WTC11 (cell line): ENCODE measurements around the gene VPS4B. TPM values are rescaled to one million over a fixed set of nuclear protein-coding genes. Genes with fewer than 3 reads are reported as not detected.
A peak's percentile ranks its signal among the peaks of the same experiment; 100 is the strongest.

Experiments used
- ATAC-seq: fragments of 200-7000 bp; cut with Tn5 transposase; 2 replicates; pipeline ENCODE4 v1.10.0; 2021; ENCODE audit warnings: mild to moderate bottlenecking, moderate library complexity
- CTCF ChIA-PET: fragments of 300-600 bp; sonication (Branson Sonifier 250); formaldehyde crosslinking; loops from one replicate; lab custom pipeline; 2021; ENCODE audit warnings: antibody characterized with exemption; lab: Charles Lee
- POLR2A ChIA-PET: fragments of 350-600 bp; sonication (Branson Sonifier 250); formaldehyde crosslinking; loops from one replicate; lab custom pipeline; 2021; ENCODE audit warnings: antibody characterized with exemption; lab: Charles Lee
- DNase-seq: peaks from one replicate; pipeline ENCODE4 v3.0.0; 2021; ENCODE audit warnings: low spot score
- H3K27ac Mint-ChIP-seq: 2 replicates; pipeline ENCODE4 v1.8.0; 2021; ENCODE audit warnings: mixed read lengths
- H3K27me3 Mint-ChIP-seq: 2 replicates; pipeline ENCODE4 v1.8.0; 2021; ENCODE audit warnings: low read depth, mild to moderate bottlenecking, moderate library complexity, mixed read lengths
- H3K36me3 Mint-ChIP-seq: 2 replicates; pipeline ENCODE4 v1.8.0; 2021; ENCODE audit warnings: mixed read lengths
- H3K4me1 Mint-ChIP-seq: 2 replicates; pipeline ENCODE4 v1.8.0; 2022; ENCODE audit warnings: mixed read lengths
- H3K4me3 Mint-ChIP-seq: 2 replicates; pipeline ENCODE4 v1.8.0; 2021; ENCODE audit warnings: mild to moderate bottlenecking, moderate library complexity, mixed read lengths
- H3K9me3 Mint-ChIP-seq: 2 replicates; pipeline ENCODE4 v1.8.0; 2021; ENCODE audit warnings: mixed read lengths
- ESRRA ChIP-seq: sonication (generic); formaldehyde crosslinking; IDR thresholded peaks from 2 replicates; pipeline ENCODE4 v1.8.1; 2022; ENCODE audit warnings: mild to moderate bottlenecking, missing genetic modification reagents, borderline replicate concordance
- ETV6 ChIP-seq: sonication (generic); formaldehyde crosslinking; IDR thresholded peaks from 2 replicates; pipeline ENCODE4 v1.8.1; 2022; ENCODE audit warnings: mild to moderate bottlenecking, missing genetic modification reagents
- FOXJ3 ChIP-seq: sonication (generic); formaldehyde crosslinking; IDR thresholded peaks from 2 replicates; pipeline ENCODE4 v1.9.0; 2021; ENCODE audit warnings: missing genetic modification reagents, mild to moderate bottlenecking, borderline replicate concordance
- GRHL2 ChIP-seq: fragments of 250-450 bp; sonication (Bioruptor Pico); IDR thresholded peaks from 2 replicates; pipeline ENCODE4 v1.8.0; 2022; ENCODE audit warnings: mild to moderate bottlenecking, moderate library complexity; ENCODE audit not compliant: insufficient replicate concordance, severe bottlenecking
- GTF2I ChIP-seq: fragments of 250-450 bp; sonication (Bioruptor Pico); conservative IDR thresholded peaks from 2 replicates; pipeline ENCODE4 v1.4.0; 2021; ENCODE audit warnings: mild to moderate bottlenecking
- HMGXB4 ChIP-seq: sonication (generic); formaldehyde crosslinking; IDR thresholded peaks from 2 replicates; pipeline ENCODE4 v1.8.1; 2023; ENCODE audit warnings: mild to moderate bottlenecking, moderate library complexity, missing genetic modification reagents
- JAZF1 ChIP-seq: fragments of 250-450 bp; sonication (Bioruptor Pico); IDR thresholded peaks from 2 replicates; pipeline ENCODE4 v1.9.0; 2021; ENCODE audit warnings: moderate library complexity, mild to moderate bottlenecking, inconsistent platforms
- NFYB ChIP-seq: sonication (generic); formaldehyde crosslinking; conservative IDR thresholded peaks from 2 replicates; pipeline ENCODE4 v1.8.0; 2022; ENCODE audit warnings: low read depth, missing genetic modification reagents
- NR3C1 ChIP-seq: sonication (generic); formaldehyde crosslinking; conservative IDR thresholded peaks from 2 replicates; pipeline ENCODE4 v1.8.1; 2023; ENCODE audit warnings: low read depth, mild to moderate bottlenecking, missing genetic modification reagents
- OVOL2 ChIP-seq: fragments of 250-450 bp; sonication (Bioruptor Pico); IDR thresholded peaks from 2 replicates; pipeline ENCODE4 v1.9.0; 2021; ENCODE audit warnings: mild to moderate bottlenecking, borderline replicate concordance
- PREB ChIP-seq: sonication (generic); formaldehyde crosslinking; IDR thresholded peaks from 2 replicates; pipeline ENCODE4 v1.8.1; 2022; ENCODE audit warnings: mild to moderate bottlenecking, missing genetic modification reagents, moderate library complexity, borderline replicate concordance
- SMAD3 ChIP-seq: sonication (generic); formaldehyde crosslinking; IDR thresholded peaks from 2 replicates; pipeline ENCODE4 v1.8.0; 2022; ENCODE audit warnings: missing genetic modification reagents, mild to moderate bottlenecking, borderline replicate concordance
- SOX15 ChIP-seq: fragments of 250-450 bp; sonication (Bioruptor Pico); IDR thresholded peaks from 2 replicates; pipeline ENCODE4 v1.9.0; 2021; ENCODE audit warnings: mild to moderate bottlenecking
- TEAD1 ChIP-seq: sonication (generic); formaldehyde crosslinking; IDR thresholded peaks from 2 replicates; pipeline ENCODE4 v1.8.0; 2022; ENCODE audit warnings: mild to moderate bottlenecking, missing genetic modification reagents
- ZNF121 ChIP-seq: sonication (generic); formaldehyde crosslinking; IDR thresholded peaks from 2 replicates; pipeline ENCODE4 v1.8.0; 2023; ENCODE audit warnings: missing genetic modification reagents
- ZNF396 ChIP-seq: fragments of 250-450 bp; sonication (Bioruptor Pico); IDR thresholded peaks from 2 replicates; pipeline ENCODE4 v1.8.0; 2021; ENCODE audit warnings: mild to moderate bottlenecking, moderate library complexity, borderline replicate concordance
- total RNA-seq: library from RNA; stranded (reverse); gene quantifications from 3 replicates; pipeline ENCODE4 v1.2.3, GENCODE V29; 2021
- TF ChIP-seq, protein P1 (sequence below): fragments of 250-450 bp; sonication (Bioruptor Pico); IDR thresholded peaks from 2 replicates; pipeline ENCODE4 v1.9.0; 2021; ENCODE audit warnings: mild to moderate bottlenecking
- TF ChIP-seq, protein P2 (sequence below): sonication (generic); formaldehyde crosslinking; IDR thresholded peaks from 2 replicates; pipeline ENCODE4 v1.8.1; 2023; ENCODE audit warnings: mild to moderate bottlenecking, missing genetic modification reagents, borderline replicate concordance
- TF ChIP-seq, protein P3 (sequence below): sonication (generic); formaldehyde crosslinking; IDR thresholded peaks from 2 replicates; pipeline ENCODE4 v1.8.0; 2022; ENCODE audit warnings: mild to moderate bottlenecking, missing genetic modification reagents
- TF ChIP-seq, protein P4 (sequence below): sonication (generic); formaldehyde crosslinking; IDR thresholded peaks from 2 replicates; pipeline ENCODE4 v1.8.0; 2022; ENCODE audit warnings: mild to moderate bottlenecking, missing genetic modification reagents
- TF ChIP-seq, protein P5 (sequence below): sonication (generic); formaldehyde crosslinking; IDR thresholded peaks from 2 replicates; pipeline ENCODE4 v1.8.1; 2022; ENCODE audit warnings: mild to moderate bottlenecking, moderate library complexity, missing genetic modification reagents

The VPS4B gene
- total RNA-seq, 1 experiment from 2014 or later, result 37.8 TPM

DNA sequence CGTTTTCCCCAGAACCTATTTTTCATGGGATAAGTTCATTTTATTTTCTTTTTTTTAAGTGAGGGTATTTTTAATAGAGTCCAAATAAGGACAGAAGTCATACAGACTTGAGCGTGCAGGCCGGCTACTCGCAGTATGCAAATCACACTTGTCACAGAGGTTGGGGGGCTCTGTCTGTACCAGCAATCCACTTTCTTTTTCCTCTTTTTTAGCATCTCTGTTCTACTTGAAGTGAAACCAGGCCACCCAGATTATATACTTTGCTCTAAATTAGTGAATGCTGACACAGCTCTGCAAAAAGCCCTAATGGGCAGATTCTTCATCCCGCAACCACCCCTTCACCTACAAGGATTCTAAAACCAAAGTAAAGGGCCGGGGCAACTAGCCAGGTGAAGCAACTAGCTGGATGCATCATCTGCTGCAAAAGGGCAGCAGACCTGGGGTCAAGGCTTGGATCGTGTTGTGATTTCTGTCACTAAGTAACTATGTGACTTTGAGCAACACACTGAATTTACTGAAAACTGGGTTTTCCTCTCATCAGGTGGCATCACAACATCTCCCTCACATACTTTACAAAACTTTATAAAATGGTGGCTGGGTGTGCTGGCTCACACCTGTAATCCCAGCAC, 73.7 kb downstream of the VPS4B start:
- TF ChIP-seq, protein P1, sequence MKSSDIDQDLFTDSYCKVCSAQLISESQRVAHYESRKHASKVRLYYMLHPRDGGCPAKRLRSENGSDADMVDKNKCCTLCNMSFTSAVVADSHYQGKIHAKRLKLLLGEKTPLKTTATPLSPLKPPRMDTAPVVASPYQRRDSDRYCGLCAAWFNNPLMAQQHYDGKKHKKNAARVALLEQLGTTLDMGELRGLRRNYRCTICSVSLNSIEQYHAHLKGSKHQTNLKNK (CRISPR knock-in tag), result no peak
- TF ChIP-seq ZNF396 (no peak), SMAD3 (CRISPR knock-in tag) (no peak), PREB (no peak), TEAD1 (CRISPR knock-in tag) (no peak), GTF2I (no peak), ETV6 (CRISPR knock-in tag) (no peak), SOX15 (CRISPR knock-in tag) (no peak), GRHL2 (CRISPR knock-in tag) (no peak), OVOL2 (CRISPR knock-in tag) (no peak)
- TF ChIP-seq, all 79 proteins: peak for 0
- H3K4me3 Mint-ChIP-seq, result no peak overlapping the region
- H3K27ac Mint-ChIP-seq, result no peak overlapping the region
- ChIA-PET POLR2A (interaction anchor here (0.6 kb wide), 1 partner anchor 711 kb away, joined by 3 read pairs; no protein-coding TSS in a partner anchor), CTCF (no interaction called here)
- no peak for DNase-seq
- no peaks in the 10 kb centered on the region for H3K27me3 Mint-ChIP-seq
- H3K4me1 Mint-ChIP-seq, result no peaks in the 10 kb centered on the region
- H3K36me3 Mint-ChIP-seq, result peaks cover 61% of the 10 kb centered on the region
- no peaks in the 10 kb centered on the region for H3K9me3 Mint-ChIP-seq
- ATAC-seq, result no peak

DNA sequence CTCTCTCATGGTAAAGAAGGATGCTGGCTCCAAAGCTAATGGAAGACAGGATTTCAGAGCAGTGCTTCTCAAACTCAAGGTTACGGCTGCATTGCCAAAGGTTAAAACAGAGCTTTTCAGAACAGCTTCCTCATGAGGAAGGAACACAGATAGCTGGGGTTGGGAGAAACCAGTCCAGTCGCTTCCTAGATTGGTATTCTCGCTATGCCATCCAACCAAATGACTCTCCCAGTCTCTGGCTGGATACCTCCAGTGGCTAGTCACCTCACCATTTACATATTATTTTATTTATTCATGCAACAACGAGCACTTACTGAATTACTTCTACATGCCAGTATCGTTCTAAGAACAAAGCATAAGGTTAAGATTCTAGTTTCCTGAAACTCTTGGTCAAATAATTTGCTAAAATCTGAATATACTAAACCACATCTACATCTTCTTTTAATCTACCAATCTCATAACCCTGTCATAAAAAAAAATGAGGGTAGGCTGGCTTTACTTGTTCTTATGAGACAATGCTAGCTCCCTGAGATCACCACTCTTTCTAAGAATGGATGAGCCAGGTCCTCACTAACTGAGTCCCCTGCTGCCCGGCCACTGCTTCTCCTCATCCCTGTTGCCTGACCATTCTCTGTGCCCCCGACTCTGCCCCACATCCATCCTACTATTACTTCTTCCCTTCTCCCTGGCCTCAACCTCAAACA, 75.6 kb downstream of the VPS4B start:
- CTCF ChIA-PET, result no interaction called here
- ATAC-seq (no peak), DNase-seq (no peak)
- H3K4me1 Mint-ChIP-seq, result no peaks in the 10 kb centered on the region
- H3K9me3 Mint-ChIP-seq, result no peaks in the 10 kb centered on the region
- POLR2A ChIA-PET, result interaction anchor here (0.7 kb wide), 1 partner anchor 209 kb away, joined by 3 read pairs; no protein-coding TSS in a partner anchor
- H3K4me3 Mint-ChIP-seq, result no peak overlapping the region
- peak overlapping the region; percentile 71; the same call in 1 of the 2 replicates for H3K27ac Mint-ChIP-seq
- TF ChIP-seq, protein P2, sequence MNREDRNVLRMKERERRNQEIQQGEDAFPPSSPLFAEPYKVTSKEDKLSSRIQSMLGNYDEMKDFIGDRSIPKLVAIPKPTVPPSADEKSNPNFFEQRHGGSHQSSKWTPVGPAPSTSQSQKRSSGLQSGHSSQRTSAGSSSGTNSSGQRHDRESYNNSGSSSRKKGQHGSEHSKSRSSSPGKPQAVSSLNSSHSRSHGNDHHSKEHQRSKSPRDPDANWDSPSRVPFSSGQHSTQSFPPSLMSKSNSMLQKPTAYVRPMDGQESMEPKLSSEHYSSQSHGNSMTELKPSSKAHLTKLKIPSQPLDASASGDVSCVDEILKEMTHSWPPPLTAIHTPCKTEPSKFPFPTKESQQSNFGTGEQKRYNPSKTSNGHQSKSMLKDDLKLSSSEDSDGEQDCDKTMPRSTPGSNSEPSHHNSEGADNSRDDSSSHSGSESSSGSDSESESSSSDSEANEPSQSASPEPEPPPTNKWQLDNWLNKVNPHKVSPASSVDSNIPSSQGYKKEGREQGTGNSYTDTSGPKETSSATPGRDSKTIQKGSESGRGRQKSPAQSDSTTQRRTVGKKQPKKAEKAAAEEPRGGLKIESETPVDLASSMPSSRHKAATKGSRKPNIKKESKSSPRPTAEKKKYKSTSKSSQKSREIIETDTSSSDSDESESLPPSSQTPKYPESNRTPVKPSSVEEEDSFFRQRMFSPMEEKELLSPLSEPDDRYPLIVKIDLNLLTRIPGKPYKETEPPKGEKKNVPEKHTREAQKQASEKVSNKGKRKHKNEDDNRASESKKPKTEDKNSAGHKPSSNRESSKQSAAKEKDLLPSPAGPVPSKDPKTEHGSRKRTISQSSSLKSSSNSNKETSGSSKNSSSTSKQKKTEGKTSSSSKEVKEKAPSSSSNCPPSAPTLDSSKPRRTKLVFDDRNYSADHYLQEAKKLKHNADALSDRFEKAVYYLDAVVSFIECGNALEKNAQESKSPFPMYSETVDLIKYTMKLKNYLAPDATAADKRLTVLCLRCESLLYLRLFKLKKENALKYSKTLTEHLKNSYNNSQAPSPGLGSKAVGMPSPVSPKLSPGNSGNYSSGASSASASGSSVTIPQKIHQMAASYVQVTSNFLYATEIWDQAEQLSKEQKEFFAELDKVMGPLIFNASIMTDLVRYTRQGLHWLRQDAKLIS, result no peak
- TF ChIP-seq NR3C1 (no peak), JAZF1 (CRISPR knock-in tag) (no peak), NFYB (CRISPR knock-in tag) (no peak), FOXJ3 (CRISPR knock-in tag) (no peak), ZNF121 (no peak)
- TF ChIP-seq, all 79 proteins: peak for 0
- no peaks in the 10 kb centered on the region for H3K27me3 Mint-ChIP-seq
- H3K36me3 Mint-ChIP-seq, result peaks cover 61% of the 10 kb centered on the region

DNA sequence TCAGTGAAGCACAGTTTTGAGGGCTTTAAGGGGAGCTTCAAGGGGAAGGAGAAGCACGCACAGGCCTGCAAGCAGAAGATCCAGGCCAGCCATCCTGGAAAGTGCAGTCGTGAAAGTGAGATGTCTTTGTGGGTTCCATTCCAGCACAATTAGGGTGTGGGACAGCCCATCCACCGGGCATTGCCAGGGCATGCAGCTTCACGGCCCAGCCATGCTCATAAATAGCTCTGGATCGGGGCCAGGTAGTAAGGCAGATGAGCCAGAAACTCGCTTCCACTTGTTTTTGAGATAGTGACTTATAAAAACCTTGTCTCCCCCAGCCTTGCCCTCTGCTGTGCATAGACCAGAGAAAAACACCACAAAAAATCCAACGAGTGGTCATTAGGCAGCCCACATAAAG, 76.2 kb downstream of the VPS4B start:
- DNase-seq (no peak), ATAC-seq (no peak)
- Mint-ChIP-seq H3K36me3 (peaks cover 62% of the 10 kb centered on the region), H3K4me1 (peaks cover 4% of the 10 kb centered on the region), H3K9me3 (no peaks in the 10 kb centered on the region), H3K4me3 (no peak overlapping the region), H3K27ac (no peak overlapping the region), H3K27me3 (no peaks in the 10 kb centered on the region)
- POLR2A ChIA-PET, result interaction anchor here (0.7 kb wide), 1 partner anchor 208 kb away, joined by 3 read pairs; no protein-coding TSS in a partner anchor
- CTCF ChIA-PET, result no interaction called here
- TF ChIP-seq GRHL2 (CRISPR knock-in tag) (no peak), ESRRA (CRISPR knock-in tag) (no peak), HMGXB4 (no peak), FOXJ3 (CRISPR knock-in tag) (no peak), OVOL2 (CRISPR knock-in tag) (no peak)
- TF ChIP-seq, protein P3, sequence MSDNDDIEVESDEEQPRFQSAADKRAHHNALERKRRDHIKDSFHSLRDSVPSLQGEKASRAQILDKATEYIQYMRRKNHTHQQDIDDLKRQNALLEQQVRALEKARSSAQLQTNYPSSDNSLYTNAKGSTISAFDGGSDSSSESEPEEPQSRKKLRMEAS (CRISPR knock-in tag), result no peak
- TF ChIP-seq, protein P4, sequence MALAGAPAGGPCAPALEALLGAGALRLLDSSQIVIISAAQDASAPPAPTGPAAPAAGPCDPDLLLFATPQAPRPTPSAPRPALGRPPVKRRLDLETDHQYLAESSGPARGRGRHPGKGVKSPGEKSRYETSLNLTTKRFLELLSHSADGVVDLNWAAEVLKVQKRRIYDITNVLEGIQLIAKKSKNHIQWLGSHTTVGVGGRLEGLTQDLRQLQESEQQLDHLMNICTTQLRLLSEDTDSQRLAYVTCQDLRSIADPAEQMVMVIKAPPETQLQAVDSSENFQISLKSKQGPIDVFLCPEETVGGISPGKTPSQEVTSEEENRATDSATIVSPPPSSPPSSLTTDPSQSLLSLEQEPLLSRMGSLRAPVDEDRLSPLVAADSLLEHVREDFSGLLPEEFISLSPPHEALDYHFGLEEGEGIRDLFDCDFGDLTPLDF, result no peak
- TF ChIP-seq, protein P5, sequence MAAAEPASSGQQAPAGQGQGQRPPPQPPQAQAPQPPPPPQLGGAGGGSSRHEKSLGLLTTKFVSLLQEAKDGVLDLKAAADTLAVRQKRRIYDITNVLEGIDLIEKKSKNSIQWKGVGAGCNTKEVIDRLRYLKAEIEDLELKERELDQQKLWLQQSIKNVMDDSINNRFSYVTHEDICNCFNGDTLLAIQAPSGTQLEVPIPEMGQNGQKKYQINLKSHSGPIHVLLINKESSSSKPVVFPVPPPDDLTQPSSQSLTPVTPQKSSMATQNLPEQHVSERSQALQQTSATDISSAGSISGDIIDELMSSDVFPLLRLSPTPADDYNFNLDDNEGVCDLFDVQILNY (CRISPR knock-in tag), result no peak
